HG03103 (cell line): ENCODE measurements around the gene PLXNA1.

Experiments used
- ATAC-seq: cut with Tn5 transposase; IDR thresholded peaks from one replicate; pipeline ENCODE4 v1.9.1; 2021; ENCODE audit warnings: low read depth; ENCODE audit not compliant: unreplicated experiment

PLXNA1 gene

GRCh38 chr3:126985132-126985985 lies 2.4 kb downstream of the PLXNA1 start:
- ATAC-seq, result no peak

GRCh38 chr3:126986001-126986400 lies 3.1 kb downstream of the PLXNA1 start:
- no peak for ATAC-seq

GRCh38 chr3:126987129-126987528 lies 4.2 kb downstream of the PLXNA1 start:
- ATAC-seq, result no peak

- no peak for ATAC-seq
These were observed 4.7 kb downstream of the PLXNA1 start for GRCh38 chr3:126987596-126987995.

- no peak for ATAC-seq
These were observed 5.6 kb downstream of the PLXNA1 start for GRCh38 chr3:126988451-126989021.

GRCh38 chr3:126989316-126990023 lies 6.6 kb downstream of the PLXNA1 start:
- ATAC-seq, result no peak

- no peak for ATAC-seq
These were observed 7.2 kb downstream of the PLXNA1 start for GRCh38 chr3:126990024-126990700.

- no peak for ATAC-seq
These were observed 8.0 kb downstream of the PLXNA1 start for GRCh38 chr3:126990890-126991289.

- no peak for ATAC-seq
These were observed 8.7 kb downstream of the PLXNA1 start for GRCh38 chr3:126991366-126992200.

- ATAC-seq, result no peak
These were observed 9.3 kb downstream of the PLXNA1 start for GRCh38 chr3:126992216-126992615.

GRCh38 chr3:126992776-126993175 lies 9.9 kb downstream of the PLXNA1 start:
- no peak for ATAC-seq

GRCh38 chr3:126993436-126993835 lies 10.5 kb downstream of the PLXNA1 start:
- no peak for ATAC-seq

- no peak for ATAC-seq
These were observed 11.8 kb downstream of the PLXNA1 start for GRCh38 chr3:126994661-126995245.

- ATAC-seq, result no peak
These were observed 12.4 kb downstream of the PLXNA1 start for GRCh38 chr3:126995254-126995780.

GRCh38 chr3:126995926-126996512 lies 13.1 kb downstream of the PLXNA1 start:
- ATAC-seq, result no peak

GRCh38 chr3:126996905-126997304 lies 14.0 kb downstream of the PLXNA1 start:
- no peak for ATAC-seq

- ATAC-seq, result no peak
These were observed 14.6 kb downstream of the PLXNA1 start for GRCh38 chr3:126997455-126998038.

- ATAC-seq, result no peak
These were observed 15.4 kb downstream of the PLXNA1 start for GRCh38 chr3:126998320-126998719.

GRCh38 chr3:126998728-126999127 lies 15.8 kb downstream of the PLXNA1 start:
- ATAC-seq, result no peak
